SU-DHL-6 (cell line): ENCODE measurements around the gene SHQ1.
"Not testable (repeated sequence)": the region's sequence is repeated elsewhere in the genome, so short reads cannot be mapped to it uniquely, and the experiment has no call there.

Experiments used
- CTCF ChIP-seq: fragments of 200-600 bp; sonication (generic); IDR thresholded peaks from one replicate; pipeline ENCODE4 v1.5.1; 2017; ENCODE audit warnings: antibody characterized with exemption, mild to moderate bottlenecking, low read length, moderate library complexity; ENCODE audit not compliant: insufficient read depth, poor library complexity, severe bottlenecking
- EZH2phosphoT487 ChIP-seq: fragments of 200-600 bp; sonication (generic), shearing (Covaris generic); conservative IDR thresholded peaks from 2 replicates; pipeline ENCODE4 v1.6.1; 2018; ENCODE audit warnings: mild to moderate bottlenecking, antibody characterized with exemption, low read length, moderate library complexity, mixed read lengths

GRCh38 chr3:72714135-72714534 lies 134.1 kb downstream of the SHQ1 start:
- TF ChIP-seq CTCF, EZH2phosphoT487: not testable (repeated sequence)
